Amygdala (tissue), 56 donors: ENCODE results near the gene CLCA4.
A peak's percentile ranks its signal among the peaks of the same experiment; 100 is the strongest.
"Not testable (repeated sequence)": the region's sequence is repeated elsewhere in the genome, so short reads cannot be mapped to it uniquely, and the experiment has no call there.

Source experiments
- DNase-seq, 56 donors: peaks; one replicate each; lab custom pipeline; 2025; lab: John Stamatoyannopoulos, UW

Gene CLCA4

DNA sequence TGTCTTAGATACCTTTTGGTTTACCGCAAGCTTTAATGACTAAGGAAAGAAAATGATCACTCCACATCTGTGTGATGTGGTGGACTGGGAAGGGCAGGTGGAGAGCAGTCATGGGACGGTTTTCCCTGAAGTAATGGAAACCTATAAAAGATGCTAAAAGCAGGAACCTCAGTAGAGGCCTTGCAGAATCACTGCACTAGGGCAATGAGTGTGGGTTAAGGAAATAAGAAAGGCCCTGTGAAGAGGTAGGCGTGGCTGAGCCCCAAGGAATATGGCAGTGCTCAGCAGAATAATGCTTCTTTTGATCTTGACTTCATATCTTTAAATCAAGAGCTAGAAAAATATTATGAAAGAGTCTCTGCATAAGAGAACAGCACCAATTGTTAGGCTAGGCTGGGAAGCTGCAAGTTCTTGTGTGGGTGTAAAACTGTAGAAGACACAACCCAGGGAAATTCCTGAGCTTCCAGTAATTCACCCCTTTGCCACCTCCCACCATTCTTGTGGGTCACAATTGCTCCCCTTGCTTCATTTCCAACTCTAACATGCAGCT is 49.9 kb downstream of the CLCA4 start:
- DNase-seq: no peak

DNA sequence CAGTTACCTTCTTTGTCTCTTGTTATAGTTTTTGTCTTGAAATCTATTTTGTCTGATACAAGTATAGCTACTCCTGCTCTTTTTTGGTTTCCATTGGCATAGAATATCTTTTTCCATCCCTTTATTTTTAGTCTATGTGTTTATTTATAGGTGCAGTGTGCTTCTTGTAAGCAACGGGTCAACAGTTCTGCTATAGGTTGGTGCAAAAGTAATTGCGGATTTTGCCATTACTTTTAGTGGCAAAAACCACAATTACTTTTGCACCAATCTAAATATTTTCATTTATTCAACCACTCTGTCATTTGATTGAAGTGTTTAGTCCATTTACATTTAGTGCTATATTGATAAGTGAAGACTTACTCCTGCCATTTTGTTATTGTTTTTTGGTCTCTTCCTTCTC is 59.2 kb downstream of the CLCA4 start:
- DNase-seq: not testable (repeated sequence)

DNA sequence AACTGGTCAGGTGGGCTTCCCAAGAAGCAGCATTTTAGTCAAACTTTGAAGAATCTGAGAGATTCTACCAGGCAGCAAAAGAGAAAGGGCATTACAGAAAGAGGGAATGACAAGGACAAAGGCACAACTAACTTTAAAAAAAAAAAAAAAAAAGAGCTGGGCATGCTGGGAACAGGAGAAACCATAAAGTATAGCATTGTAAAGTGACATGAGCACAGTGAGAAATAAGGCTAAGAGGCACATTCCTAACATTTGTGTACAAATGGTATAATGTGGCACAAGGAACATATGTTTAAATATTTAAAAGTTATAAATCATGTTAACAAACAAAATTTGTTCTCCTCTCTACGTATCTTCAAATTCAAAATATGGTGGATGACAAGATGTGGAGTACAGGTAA is 69.6 kb downstream of the CLCA4 start:
- DNase-seq: no peak

DNA sequence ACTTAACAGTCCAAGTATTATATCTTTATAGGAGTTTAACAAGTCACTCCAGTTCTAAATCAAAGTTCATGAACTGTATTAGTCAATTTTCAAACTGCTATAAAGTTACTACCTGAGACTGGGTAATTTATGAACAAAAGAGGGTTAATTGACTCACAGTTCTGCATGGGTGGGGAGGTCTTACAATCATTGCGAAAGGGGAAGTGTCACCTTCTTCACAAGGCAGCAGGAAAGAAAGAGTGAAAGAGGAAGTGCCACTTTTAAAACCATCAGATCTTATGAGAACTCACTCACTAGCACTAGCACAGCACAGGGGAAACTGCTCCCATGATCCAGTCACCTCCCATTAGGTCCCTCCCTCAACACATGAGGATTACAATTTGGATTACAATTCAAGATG is 70.0 kb downstream of the CLCA4 start:
- peak in 1 of 56 donors; percentile 6 for DNase-seq

DNA sequence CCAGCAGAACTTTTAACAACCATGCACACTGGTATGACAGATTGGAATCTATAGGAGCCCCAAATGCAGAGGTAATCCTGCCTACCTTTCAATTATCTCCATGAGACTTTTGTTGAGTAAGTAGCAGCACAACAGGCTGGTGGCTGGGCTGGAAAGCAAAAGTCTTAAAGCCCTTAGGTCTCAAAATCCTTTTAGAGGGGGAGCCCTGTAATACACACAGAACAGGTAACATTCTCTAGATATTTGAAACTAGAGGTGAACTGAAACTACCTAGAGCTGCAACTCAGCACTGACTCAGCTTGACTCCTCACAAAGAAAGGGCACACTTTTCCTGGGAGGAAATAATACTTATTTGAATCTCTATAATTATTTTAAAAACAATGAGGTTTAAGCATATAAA is 71.5 kb downstream of the CLCA4 start:
- no peak for DNase-seq

DNA sequence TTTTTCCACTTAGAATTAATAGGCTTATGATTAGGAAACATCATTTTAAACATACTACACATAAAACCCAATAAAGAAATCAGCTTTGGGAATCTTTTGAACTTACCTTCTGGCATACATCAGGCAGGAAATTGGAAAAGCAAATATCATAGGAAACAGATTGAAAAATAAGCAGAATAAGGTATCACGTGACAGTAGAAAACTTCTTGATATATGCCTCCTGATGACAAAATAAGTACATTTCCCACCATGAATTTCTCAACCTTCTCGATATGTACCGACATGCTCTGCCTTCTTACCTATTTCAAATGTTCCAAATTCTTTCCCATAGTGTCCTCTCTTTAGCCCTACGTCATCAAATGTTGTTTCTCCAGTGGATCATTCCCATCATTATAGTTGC is 72.4 kb downstream of the CLCA4 start:
- no peak for DNase-seq

DNA sequence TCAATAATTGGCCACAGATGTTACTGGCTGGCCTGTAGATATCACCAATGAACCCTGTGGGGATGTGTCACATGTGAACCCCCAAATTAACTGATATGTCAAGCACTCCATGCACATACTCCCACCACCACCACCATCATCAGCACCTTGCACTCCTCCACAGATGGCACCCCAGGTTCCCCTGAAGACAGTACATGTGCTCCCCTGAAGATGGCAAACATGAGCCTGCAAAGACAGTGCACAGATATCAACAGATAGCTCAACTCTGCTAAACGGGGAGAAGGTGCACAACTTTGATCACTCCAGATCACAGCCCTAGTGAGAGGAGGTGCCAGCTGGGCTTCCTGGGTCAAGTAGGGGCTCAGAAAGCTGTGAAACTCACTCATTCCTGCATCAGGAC is 74.4 kb downstream of the CLCA4 start:
- DNase-seq: no peak
